Transverse colon (tissue), 4 donors: Measurements from ENCODE around the gene IL12RB2. TPM values are rescaled to one million over a fixed set of nuclear protein-coding genes. Genes with fewer than 3 reads are reported as not detected.

Experiments used
- DNase-seq: peaks from one replicate; pipeline ENCODE4 v3.0.0-alpha.2; 2019
- H3K27ac ChIP-seq, 4 donors: fragments of 200-600 bp; sonication (generic); 2 replicates each; pipeline ENCODE4 v1.5.1; 2016 to 2018; ENCODE audit warnings: inconsistent platforms in 4 of 4
- H3K27me3 ChIP-seq: fragments of 200-600 bp; sonication (generic); 2 replicates; pipeline ENCODE4 v1.5.1; 2017; ENCODE audit warnings: inconsistent platforms
- H3K36me3 ChIP-seq, 4 donors: fragments of 200-600 bp; sonication (generic); 2 replicates each; pipeline ENCODE4 v1.5.1; 2017 to 2019; ENCODE audit warnings: inconsistent platforms in 4 of 4
- H3K4me1 ChIP-seq, 4 donors: fragments of 200-600 bp; sonication (generic); 2 replicates each; pipeline ENCODE4 v1.5.1; 2017 to 2020; ENCODE audit warnings: inconsistent platforms in 4 of 4
- H3K4me3 ChIP-seq, 4 donors: fragments of 200-600 bp; sonication (generic); 1 replicate in 1 of 4; 2 replicates in 3 of 4; pipeline versions ENCODE4 v1.5.1 to v1.6.1; 2017 to 2019; ENCODE audit warnings: inconsistent platforms in 4 of 4
- H3K9me3 ChIP-seq, 2 donors: fragments of 200-600 bp; sonication (generic); 2 replicates each; pipeline ENCODE4 v1.5.1; 2017 to 2019; ENCODE audit warnings: inconsistent platforms in 2 of 2
- EP300 ChIP-seq: sonication (generic); formaldehyde crosslinking; IDR thresholded peaks from one replicate; pipeline ENCODE4 v1.6.1; 2017; ENCODE audit warnings: antibody characterized with exemption, low read depth
- POLR2A ChIP-seq: fragments of 450-650 bp; IDR thresholded peaks from one replicate; pipeline ENCODE4 v1.6.1; 2016; ENCODE audit warnings: antibody characterized with exemption, mild to moderate bottlenecking, moderate library complexity
- POLR2AphosphoS5 ChIP-seq, 3 donors: sonication (generic); formaldehyde crosslinking; IDR thresholded peaks; one replicate each; pipeline ENCODE4 v1.6.1; 2016; ENCODE audit warnings: antibody characterized with exemption in 3 of 3
- WGBS, 2 donors: methylation state at CpG; one replicate each; pipeline ENCODE4 v1.1.5; 2018; ENCODE audit warnings: low coverage in 1 of 2; 5-methylcytosine and 5-hydroxymethylcytosine counted together
- in situ Hi-C, 4 donors: fragments of 200-750 bp; cut with MboI; loops; one replicate each; pipeline versions ENCODE4 v1.15.0 to v1.15.1; 2017; ENCODE audit warnings: low sequenced_read_pairs in 3 of 4, low pct_ligation_motif_present in 1 of 4, low pct_unique_long_range_greater_than_20kb in 1 of 4
- intact Hi-C: fragments of 100-400 bp; cut with DNase I; formaldehyde crosslinking; loops from one replicate; pipeline ENCODE4 v1.15.1; 2023; ENCODE audit warnings: low total_unique reads
- total RNA-seq, 4 donors: library from RNA; depleted of rRNA; stranded (reverse); fragments of >200 nt; gene quantifications; one replicate each; pipeline ENCODE4 v1.1.0, GENCODE V29; 2016
- TF ChIP-seq, protein P1 (sequence below), 5 experiments: fragments of 200-600 bp in 3 of 5; fragments of 450-650 bp in 2 of 5; sonication (generic) in 3 of 5; IDR thresholded peaks; 1 replicate in 2 of 5; 2 replicates in 3 of 5; pipeline ENCODE4 v1.5.1; 2016 to 2017; ENCODE audit warnings: antibody characterized with exemption in 5 of 5, inconsistent platforms in 3 of 5, mild to moderate bottlenecking in 2 of 5, moderate library complexity in 1 of 5

Gene IL12RB2
- total RNA-seq, 4 donors from 2014 or later = 1.2 to 3.3 TPM; not detected in 2

DNA sequence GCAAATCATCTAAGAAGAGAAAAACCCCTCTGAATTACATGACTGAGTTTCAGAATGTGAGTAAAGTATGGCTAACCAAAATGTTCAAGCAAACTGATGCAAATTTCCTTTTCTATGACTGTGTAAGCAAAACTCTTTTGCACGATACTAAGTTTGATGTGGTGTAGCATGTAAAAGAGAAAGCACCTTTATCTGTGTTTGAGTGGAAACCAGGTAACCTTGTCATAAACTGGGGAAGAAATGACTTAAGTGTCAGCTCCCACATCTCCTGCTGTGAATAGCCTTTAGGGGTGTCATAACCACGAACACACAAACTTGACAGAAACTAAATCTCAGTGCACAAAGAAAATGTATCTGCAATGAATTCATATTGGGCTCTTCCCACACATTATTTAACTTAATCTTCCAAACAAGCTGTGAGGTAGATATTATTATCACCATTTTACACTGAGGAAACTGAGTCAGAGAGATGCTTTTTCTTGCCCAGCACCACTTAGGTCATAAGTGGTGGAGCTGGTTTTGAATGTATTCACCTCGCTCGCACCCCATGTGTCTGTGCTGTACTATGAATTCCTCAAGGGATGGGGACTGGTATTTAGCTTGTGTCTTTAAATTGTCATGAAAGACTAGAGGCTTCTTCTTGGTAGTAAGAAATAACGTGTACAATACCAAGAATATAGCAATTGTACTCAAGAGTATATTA, 32.9 kb upstream of the IL12RB2 start:
- intact Hi-C loops = no loop called here
- Histone ChIP-seq H3K27me3 (no peaks in the 10 kb centered on the region), H3K27ac (no peak overlapping the region), H3K36me3 (no peaks in the 10 kb centered on the region), H3K4me3 (no peak overlapping the region), H3K9me3 (no peaks in the 10 kb centered on the region), H3K4me1 (no peaks in the 10 kb centered on the region)
- TF ChIP-seq EP300 = no peak
- TF ChIP-seq POLR2AphosphoS5 (IDR thresholded peaks at IDR 0.05) = no peak
- TF ChIP-seq POLR2A = no peak
- TF ChIP-seq, protein P1, sequence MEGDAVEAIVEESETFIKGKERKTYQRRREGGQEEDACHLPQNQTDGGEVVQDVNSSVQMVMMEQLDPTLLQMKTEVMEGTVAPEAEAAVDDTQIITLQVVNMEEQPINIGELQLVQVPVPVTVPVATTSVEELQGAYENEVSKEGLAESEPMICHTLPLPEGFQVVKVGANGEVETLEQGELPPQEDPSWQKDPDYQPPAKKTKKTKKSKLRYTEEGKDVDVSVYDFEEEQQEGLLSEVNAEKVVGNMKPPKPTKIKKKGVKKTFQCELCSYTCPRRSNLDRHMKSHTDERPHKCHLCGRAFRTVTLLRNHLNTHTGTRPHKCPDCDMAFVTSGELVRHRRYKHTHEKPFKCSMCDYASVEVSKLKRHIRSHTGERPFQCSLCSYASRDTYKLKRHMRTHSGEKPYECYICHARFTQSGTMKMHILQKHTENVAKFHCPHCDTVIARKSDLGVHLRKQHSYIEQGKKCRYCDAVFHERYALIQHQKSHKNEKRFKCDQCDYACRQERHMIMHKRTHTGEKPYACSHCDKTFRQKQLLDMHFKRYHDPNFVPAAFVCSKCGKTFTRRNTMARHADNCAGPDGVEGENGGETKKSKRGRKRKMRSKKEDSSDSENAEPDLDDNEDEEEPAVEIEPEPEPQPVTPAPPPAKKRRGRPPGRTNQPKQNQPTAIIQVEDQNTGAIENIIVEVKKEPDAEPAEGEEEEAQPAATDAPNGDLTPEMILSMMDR (IDR thresholded peaks at IDR 0.05) = no peak
- DNase-seq = no peak
- in situ Hi-C loops = no loop called here
- WGBS, 2 donors = 72 to 74% methylated on average over 5 of the region's 5 CpGs

DNA sequence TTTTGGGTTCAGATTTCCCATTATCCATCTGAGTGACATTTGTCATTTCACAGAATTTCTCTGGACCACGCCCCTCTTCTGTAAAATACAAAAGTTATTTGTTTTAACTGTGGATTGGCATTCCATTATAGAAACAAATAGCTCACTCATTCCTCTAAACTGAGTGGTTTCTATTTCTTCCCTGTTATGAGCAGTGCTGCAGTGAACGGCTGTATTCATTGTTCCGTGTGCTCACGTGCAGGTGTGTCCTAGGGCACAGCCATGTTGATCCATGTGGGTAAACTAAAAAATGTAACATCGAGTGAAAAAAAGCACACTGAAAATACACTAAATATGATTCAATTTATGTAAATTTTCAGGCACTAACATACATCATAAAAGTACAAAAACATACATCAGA, 27.0 kb upstream of the IL12RB2 start:
- intact Hi-C loops = no loop called here
- 20 to 47% methylated on average over 1 to 5 of the region's 5 CpGs for WGBS, 2 donors

DNA sequence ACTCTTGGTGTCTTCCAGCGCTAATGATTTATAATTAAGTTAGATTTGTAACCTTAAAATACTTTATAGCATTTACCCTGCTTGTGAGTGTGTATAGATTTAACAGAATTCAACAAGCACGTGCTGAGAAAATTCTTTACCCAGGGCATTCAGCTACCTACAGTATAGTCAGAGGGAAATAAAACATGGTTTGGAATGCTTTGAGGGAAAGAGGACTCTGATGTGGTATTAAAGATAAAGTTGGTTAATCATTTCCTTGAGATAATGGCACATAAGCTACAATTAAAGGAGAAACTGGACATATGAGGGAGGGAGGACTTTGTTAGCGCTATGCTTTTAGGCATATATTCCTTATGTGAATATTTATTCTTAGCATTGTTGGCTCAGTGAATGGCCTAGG, 26.4 kb upstream of the IL12RB2 start:
- no peaks in the 10 kb centered on the region for H3K9me3 ChIP-seq
- H3K36me3 ChIP-seq = no peaks in the 10 kb centered on the region
- H3K4me3 ChIP-seq = no peak overlapping the region
- H3K4me1 ChIP-seq = peaks cover 0 to 6% (median 0%) of the 10 kb centered on the region in 4 donors
- in situ Hi-C loops (no loop called here), intact Hi-C loops (no loop called here)
- no peak for DNase-seq
- TF ChIP-seq POLR2A (no peak), POLR2AphosphoS5 (IDR thresholded peaks at IDR 0.05) (no peak), EP300 (no peak)
- TF ChIP-seq, protein P1 (IDR thresholded peaks at IDR 0.05) = no peak
- 30 to 48% methylated on average over 3 of the region's 3 CpGs for WGBS, 2 donors
- H3K27ac ChIP-seq = no peak overlapping the region
- H3K27me3 ChIP-seq = no peaks in the 10 kb centered on the region

More for the DNA sequence above, 27.0 kb upstream of the IL12RB2 start:
- in situ Hi-C loops = no loop called here
- Histone ChIP-seq H3K4me3 (no peak overlapping the region), H3K9me3 (no peaks in the 10 kb centered on the region), H3K27me3 (no peaks in the 10 kb centered on the region), H3K36me3 (no peaks in the 10 kb centered on the region), H3K4me1 (peaks cover 0 to 6% (median 0%) of the 10 kb centered on the region in 4 donors), H3K27ac (no peak overlapping the region)
- no peak for DNase-seq
- TF ChIP-seq POLR2AphosphoS5 (IDR thresholded peaks at IDR 0.05) (no peak), POLR2A (no peak), EP300 (no peak)
- TF ChIP-seq, protein P1 (IDR thresholded peaks at IDR 0.05) = no peak

DNA sequence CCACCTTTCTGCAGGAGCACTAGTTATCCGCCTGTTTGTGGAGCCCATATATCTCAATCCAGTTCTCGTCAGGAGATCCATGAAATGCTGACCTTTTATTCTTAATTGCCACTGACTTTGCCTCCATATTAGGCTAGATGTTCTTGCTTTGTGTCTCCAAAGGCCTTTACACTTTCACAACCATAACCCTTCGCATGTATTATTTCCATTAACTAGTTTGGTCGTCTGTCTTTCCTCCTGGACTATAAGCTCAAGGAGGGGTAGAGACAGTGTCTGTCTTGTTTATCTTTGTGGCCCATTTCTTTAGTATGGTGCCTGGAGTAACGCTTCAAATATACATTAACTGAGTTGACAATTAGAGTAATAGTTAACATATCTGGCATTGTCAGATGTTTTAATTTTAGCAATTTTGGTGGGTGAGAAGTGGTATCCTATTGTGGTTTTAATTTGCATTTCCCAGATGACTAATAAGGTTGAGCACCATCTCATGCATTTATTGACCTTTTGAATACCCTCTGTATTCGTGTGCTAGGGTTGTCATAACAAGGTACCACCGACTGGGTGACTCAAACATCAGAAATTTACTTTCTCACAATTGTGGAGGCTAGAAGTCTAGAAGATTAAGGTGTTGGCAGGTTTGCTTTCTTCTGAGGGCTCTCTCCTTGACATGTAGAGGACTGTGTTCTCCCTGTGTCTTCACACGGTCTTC, 21.7 kb upstream of the IL12RB2 start:
- H3K27me3 ChIP-seq = no peaks in the 10 kb centered on the region
- 75 to 82% methylated on average over 5 to 8 of the region's 8 CpGs for WGBS, 2 donors
- TF ChIP-seq, protein P1 (IDR thresholded peaks at IDR 0.05) = no peak
- TF ChIP-seq POLR2AphosphoS5 (IDR thresholded peaks at IDR 0.05) = no peak
- TF ChIP-seq POLR2A = no peak
- no peak for TF ChIP-seq EP300
- H3K4me1 ChIP-seq = peaks cover 0 to 3% (median 0%) of the 10 kb centered on the region in 4 donors
- no peak for DNase-seq
- H3K27ac ChIP-seq = no peak overlapping the region
- intact Hi-C loops = no loop called here
- no peak overlapping the region for H3K4me3 ChIP-seq
- in situ Hi-C loops = no loop called here
- H3K9me3 ChIP-seq = no peaks in the 10 kb centered on the region
- H3K36me3 ChIP-seq = no peaks in the 10 kb centered on the region
